Neuronal stem cell (in vitro differentiated cells): ENCODE measurements around the gene PTPRM.

Source experiments
- DNase-seq: peaks from one replicate; pipeline ENCODE4 v3.0.0-alpha.2; 2013; ENCODE audit warnings: low spot score
- H2AFZ ChIP-seq: one replicate; pipeline ENCODE4 v1.6.1; 2013; ENCODE audit warnings: mild to moderate bottlenecking, low read length, inconsistent platforms
- H2AK5ac ChIP-seq: 2 replicates; pipeline ENCODE4 v1.6.1; 2013; ENCODE audit warnings: low read depth, mild to moderate bottlenecking, inconsistent platforms, low read length, moderate library complexity, mixed read lengths
- H2BK120ac ChIP-seq: 2 replicates; pipeline ENCODE4 v1.6.1; 2013; ENCODE audit warnings: low read depth, mild to moderate bottlenecking, inconsistent platforms, low read length, moderate library complexity, mixed read lengths
- H2BK12ac ChIP-seq: one replicate; pipeline ENCODE4 v1.6.1; 2013; ENCODE audit warnings: low read length, inconsistent platforms
- H2BK15ac ChIP-seq: 2 replicates; pipeline ENCODE4 v1.6.1; 2013; ENCODE audit warnings: mild to moderate bottlenecking, low read length, inconsistent platforms, mixed read lengths
- H2BK5ac ChIP-seq: one replicate; pipeline ENCODE4 v1.6.1; 2013; ENCODE audit warnings: inconsistent platforms, mild to moderate bottlenecking, low read length, moderate library complexity
- H3K14ac ChIP-seq: one replicate; pipeline ENCODE4 v1.6.1; 2013; ENCODE audit warnings: low read length, inconsistent platforms
- H3K18ac ChIP-seq: 2 replicates; pipeline ENCODE4 v1.6.1; 2013; ENCODE audit warnings: low read length, inconsistent platforms
- H3K23ac ChIP-seq: 2 replicates; pipeline ENCODE4 v1.6.1; 2013; ENCODE audit warnings: low read depth, mild to moderate bottlenecking, mixed read lengths, low read length, inconsistent platforms; ENCODE audit not compliant: poor library complexity
- H3K27ac ChIP-seq: replicated peaks from 3 replicates; pipeline ENCODE4 v1.5.1; 2013; ENCODE audit warnings: low read length, inconsistent platforms
- H3K27me3 ChIP-seq, 3 experiments: 2 replicates each; pipeline ENCODE4 v1.6.1; 2013; ENCODE audit warnings: low read length in 3 of 3, mild to moderate bottlenecking in 2 of 3, inconsistent platforms in 1 of 3, low read depth in 1 of 3, mixed read lengths in 1 of 3, moderate library complexity in 1 of 3; ENCODE audit not compliant: control insufficient read depth in 3 of 3, insufficient read depth in 3 of 3
- H3K36me3 ChIP-seq, 2 donors: replicated peaks in 1 of 2; 2 replicates each; pipeline ENCODE4 v1.6.1; 2013; ENCODE audit warnings: low read length in 2 of 2; ENCODE audit not compliant: control insufficient read depth in 2 of 2, insufficient read depth in 2 of 2
- H3K4ac ChIP-seq: 2 replicates; pipeline ENCODE4 v1.6.1; 2013; ENCODE audit warnings: inconsistent platforms, mild to moderate bottlenecking, low read length, moderate library complexity
- H3K4me1 ChIP-seq, 2 donors: 1 replicate in 1 of 2; 2 replicates in 1 of 2; pipeline ENCODE4 v1.6.1; 2013; ENCODE audit warnings: low read length in 2 of 2, low read depth in 1 of 2; ENCODE audit not compliant: control insufficient read depth in 2 of 2, insufficient read depth in 1 of 2
- H3K4me2 ChIP-seq: one replicate; pipeline ENCODE4 v1.6.1; 2013; ENCODE audit warnings: mild to moderate bottlenecking, low read length, inconsistent platforms; ENCODE audit not compliant: insufficient read depth, poor library complexity, severe bottlenecking
- H3K4me3 ChIP-seq, 2 donors: 2 replicates each; pipeline ENCODE4 v1.5.1; 2013; ENCODE audit warnings: low read length in 2 of 2, mild to moderate bottlenecking in 2 of 2, inconsistent platforms in 1 of 2, moderate library complexity in 1 of 2
- H3K79me1 ChIP-seq: one replicate; pipeline ENCODE4 v1.6.1; 2013; ENCODE audit warnings: low read depth, mild to moderate bottlenecking, inconsistent platforms, low read length, moderate library complexity
- H3K9ac ChIP-seq: one replicate; pipeline ENCODE4 v1.6.1; 2013; ENCODE audit warnings: mild to moderate bottlenecking, low read depth, low read length, inconsistent platforms; ENCODE audit not compliant: poor library complexity
- H3K9me3 ChIP-seq, 2 donors: replicated peaks in 1 of 2; 2 replicates each; pipeline versions ENCODE3 to v1.6.1; 2013; ENCODE audit warnings: low read length in 2 of 2, mild to moderate bottlenecking in 2 of 2, inconsistent platforms in 1 of 2, low read depth in 1 of 2, mixed read lengths in 1 of 2, moderate library complexity in 1 of 2; ENCODE audit not compliant: control insufficient read depth in 2 of 2, insufficient read depth in 1 of 2
- H4K8ac ChIP-seq: one replicate; pipeline ENCODE4 v1.6.1; 2013; ENCODE audit warnings: low read depth, mild to moderate bottlenecking, inconsistent platforms, low read length, moderate library complexity
- H4K91ac ChIP-seq: one replicate; pipeline ENCODE4 v1.6.1; 2013; ENCODE audit warnings: low read length, low read depth, mild to moderate bottlenecking, inconsistent platforms; ENCODE audit not compliant: poor library complexity
- WGBS, 2 donors: extraction: QIAGEN DNeasy Blood & Tissue Kit; methylation state at CpG; one replicate each; pipeline ENCODE4 v1.1.7; 2013; ENCODE audit warnings: missing lambda C conversion rate in 2 of 2, mixed read lengths in 1 of 2; ENCODE audit not compliant: insufficient read length in 2 of 2, insufficient replicate concordance in 1 of 2; ENCODE audit errors: extremely low coverage in 2 of 2; 5-methylcytosine and 5-hydroxymethylcytosine counted together

Gene PTPRM

DNA sequence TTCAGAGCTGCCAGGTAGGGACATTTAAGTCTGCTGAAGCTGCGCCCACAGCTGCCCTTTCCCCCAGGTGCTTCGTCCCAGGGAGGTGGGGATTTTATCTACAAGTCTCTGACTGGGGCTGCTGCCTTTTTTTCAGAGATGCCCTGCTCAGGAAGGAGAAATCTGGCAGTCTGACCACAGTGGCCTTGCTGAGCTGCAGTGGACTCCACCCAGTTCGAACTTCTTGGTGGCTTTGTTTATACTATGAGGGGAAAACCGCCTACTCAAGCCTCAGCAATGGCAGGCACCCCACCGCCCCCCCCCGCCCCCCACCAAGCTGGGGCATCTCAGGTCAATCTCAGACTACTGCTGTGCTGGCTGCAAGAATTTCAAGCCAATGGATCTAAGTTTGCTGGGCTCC lies 584.1 kb downstream of the PTPRM start:
- Histone ChIP-seq H3K9me3 (no peaks in the 10 kb centered on the region), H2AFZ (no peak overlapping the region)

DNA sequence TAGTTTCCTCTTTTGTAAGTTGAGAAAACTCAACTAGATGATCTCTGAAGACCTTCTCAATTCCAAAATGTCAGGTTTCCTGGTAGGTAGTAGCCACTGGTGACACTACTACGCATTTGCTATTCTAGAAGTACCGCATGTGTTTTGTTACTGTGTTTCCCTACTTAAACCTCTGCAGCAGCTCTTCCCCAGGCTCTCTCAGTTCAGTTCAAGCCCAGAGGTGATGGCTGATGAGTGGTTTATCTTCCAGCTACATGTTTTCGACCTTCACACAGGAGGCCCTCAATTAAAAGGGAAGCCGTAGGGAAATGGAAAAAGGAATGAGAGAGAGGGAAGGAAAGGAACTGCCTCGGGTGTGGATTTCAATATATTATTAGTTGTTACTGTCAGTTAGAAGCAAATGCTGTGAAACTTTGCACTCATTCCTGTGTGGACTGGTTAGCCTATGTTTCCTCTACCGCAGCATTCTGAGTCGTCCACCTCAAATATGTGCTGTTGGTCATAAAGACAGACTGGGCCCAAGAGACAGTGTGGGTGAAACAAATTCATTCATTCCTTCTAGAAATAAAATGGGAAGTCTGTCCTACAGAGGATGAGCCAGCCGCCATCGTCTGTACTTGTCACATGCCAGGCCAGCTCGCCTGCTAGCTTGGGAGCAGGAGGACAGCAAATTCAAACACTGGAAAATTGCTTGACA lies 586.9 kb downstream of the PTPRM start:
- Histone ChIP-seq H4K91ac (no peak overlapping the region), H2AK5ac (no peak overlapping the region), H3K9ac (no peak overlapping the region), H2BK12ac (no peak overlapping the region), H3K79me1 (no peaks in the 10 kb centered on the region), H3K4ac (no peak overlapping the region), H3K14ac (no peak overlapping the region), H3K36me3 (no peaks in the 10 kb centered on the region), H3K4me1 (no peaks in the 10 kb centered on the region), H2BK120ac (no peak overlapping the region), H3K27ac (no peak overlapping the region), H2AFZ (no peak overlapping the region), H3K23ac (no peak overlapping the region), H3K18ac (no peak overlapping the region), H4K8ac (no peak overlapping the region), H3K4me2 (no peak overlapping the region), H2BK5ac (no peak overlapping the region), H3K27me3 (no peaks in the 10 kb centered on the region), H2BK15ac (no peak overlapping the region), H3K9me3 (peaks cover 2 to 5% of the 10 kb centered on the region in 2 donors), H3K4me3 (no peak overlapping the region)
- no CpG with 5 or more reads among the region's 10 CpGs for WGBS, 2 donors
- DNase-seq: no peak

More for the DNA sequence above, 584.1 kb downstream of the PTPRM start:
- Histone ChIP-seq H3K79me1 (no peaks in the 10 kb centered on the region), H3K9ac (no peak overlapping the region), H3K27me3 (no peaks in the 10 kb centered on the region), H4K91ac (no peak overlapping the region), H2AK5ac (no peak overlapping the region), H2BK12ac (no peak overlapping the region), H2BK120ac (no peak overlapping the region), H3K23ac (no peak overlapping the region), H3K4me1 (no peaks in the 10 kb centered on the region), H2BK15ac (no peak overlapping the region), H3K18ac (no peak overlapping the region), H3K36me3 (no peaks in the 10 kb centered on the region), H3K4me3 (no peak overlapping the region), H4K8ac (no peak overlapping the region), H3K27ac (no peak overlapping the region), H3K14ac (no peak overlapping the region), H3K4me2 (no peak overlapping the region), H2BK5ac (no peak overlapping the region), H3K4ac (no peak overlapping the region)
- DNase-seq: no peak
- no CpG with 5 or more reads among the region's 6 CpGs for WGBS, 2 donors

DNA sequence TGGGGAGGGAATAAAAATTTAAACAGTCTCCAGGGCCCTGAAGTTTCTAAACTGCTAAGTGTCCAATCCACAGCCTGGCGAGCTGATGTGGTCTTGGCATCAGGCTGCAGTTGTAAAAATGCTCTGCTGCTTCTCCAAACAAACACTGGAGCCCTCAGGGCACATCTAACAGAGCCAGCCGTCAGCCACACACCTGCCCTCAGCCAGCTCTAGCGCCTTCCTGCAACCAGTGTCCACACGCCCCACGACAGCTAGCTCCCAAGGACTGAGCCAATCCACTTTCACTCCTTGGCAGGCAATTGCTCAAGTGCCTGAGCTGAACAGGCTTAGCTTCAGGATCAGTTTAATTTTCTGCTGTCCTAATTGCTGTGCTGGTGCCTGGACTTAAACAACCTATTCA lies 595.7 kb downstream of the PTPRM start:
- Histone ChIP-seq H3K4me1 (peaks cover 4 to 7% of the 10 kb centered on the region in 2 donors), H2AFZ (no peak overlapping the region), H3K27me3 (no peaks in the 10 kb centered on the region), H3K18ac (no peak overlapping the region), H3K4me3 (no peak overlapping the region), H3K27ac (no peak overlapping the region), H2AK5ac (no peak overlapping the region), H4K91ac (no peak overlapping the region), H2BK12ac (no peak overlapping the region), H2BK120ac (no peak overlapping the region), H3K9ac (no peak overlapping the region), H4K8ac (no peak overlapping the region), H3K4ac (no peak overlapping the region), H3K14ac (no peak overlapping the region), H3K23ac (no peak overlapping the region), H2BK15ac (no peak overlapping the region), H3K79me1 (peaks cover 1% of the 10 kb centered on the region), H3K9me3 (peaks cover 2 to 5% of the 10 kb centered on the region in 2 donors), H3K4me2 (no peak overlapping the region), H3K36me3 (no peaks in the 10 kb centered on the region), H2BK5ac (no peak overlapping the region)
- DNase-seq: no peak
- no CpG with 5 or more reads among the region's 5 CpGs for WGBS, 2 donors

DNA sequence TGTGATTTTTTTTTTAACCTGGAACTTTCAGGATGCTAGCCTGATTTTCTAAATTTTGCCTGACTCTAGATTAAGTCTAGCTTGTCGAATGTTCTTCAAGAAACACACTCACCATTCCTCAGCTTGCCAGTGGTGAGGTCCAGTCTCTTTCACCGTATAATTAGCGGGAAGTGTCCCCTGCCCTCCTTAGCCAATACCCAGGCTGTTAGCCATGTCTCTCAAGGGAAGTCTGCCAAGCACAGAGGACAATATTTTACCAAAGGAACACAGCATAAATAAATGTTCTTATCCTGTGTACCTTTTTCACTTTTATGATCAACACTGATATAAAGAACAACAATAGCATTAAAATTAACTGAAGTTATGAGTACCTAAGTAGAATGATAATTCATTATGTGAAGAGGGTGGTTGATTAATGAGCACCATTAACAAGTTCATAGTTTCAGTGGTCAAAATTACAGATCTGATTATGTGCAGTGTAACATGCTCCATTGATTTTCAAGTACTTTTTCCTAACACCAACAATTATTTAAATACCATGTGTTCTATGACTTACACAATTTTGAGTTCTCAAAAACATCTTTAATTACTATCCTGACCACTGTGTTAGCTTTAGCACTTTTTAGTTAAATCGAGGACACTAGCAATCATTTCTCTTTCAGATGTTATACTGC lies 596.3 kb downstream of the PTPRM start:
- H2AK5ac ChIP-seq: no peak overlapping the region
- no peak overlapping the region for H4K91ac ChIP-seq
- H3K4ac ChIP-seq: no peak overlapping the region
- no peak overlapping the region for H2BK12ac ChIP-seq
- H3K27me3 ChIP-seq: no peaks in the 10 kb centered on the region
- H3K9ac ChIP-seq: no peak overlapping the region
- H3K23ac ChIP-seq: no peak overlapping the region
- no peak overlapping the region for H4K8ac ChIP-seq
- DNase-seq: no peak
- WGBS, 2 donors: no CpG with 5 or more reads among the region's 4 CpGs
- H3K79me1 ChIP-seq: peaks cover 1% of the 10 kb centered on the region
- no peak overlapping the region for H3K18ac ChIP-seq
- no peak overlapping the region for H2BK15ac ChIP-seq
- H3K9me3 ChIP-seq: peaks cover 2 to 5% of the 10 kb centered on the region in 2 donors
- no peak overlapping the region for H3K4me2 ChIP-seq
- no peak overlapping the region for H2AFZ ChIP-seq
- H3K36me3 ChIP-seq: no peaks in the 10 kb centered on the region
- H2BK5ac ChIP-seq: no peak overlapping the region
- no peak overlapping the region for H3K27ac ChIP-seq
- peaks cover 4 to 11% of the 10 kb centered on the region in 2 donors for H3K4me1 ChIP-seq
- H3K4me3 ChIP-seq: no peak overlapping the region
- H3K14ac ChIP-seq: no peak overlapping the region
- H2BK120ac ChIP-seq: no peak overlapping the region
